HepG2 (cell line): Measurements from ENCODE around the gene SFPQ. TPM values are rescaled to one million over a fixed set of nuclear protein-coding genes. Genes with fewer than 3 reads are reported as not detected.

ENCODE experiments used
- ATAC-seq: fragments of 200-7000 bp; cut with Tn5 transposase; 3 replicates; pipeline ENCODE4 v1.9.1; 2020; ENCODE audit warnings: mild to moderate bottlenecking, moderate library complexity
- BruUV-seq: library from RNA; stranded (reverse); fragments of 400-500 nt; replicated peaks from 2 replicates; lab custom pipeline; 2021; lab: Mats Ljungman, UMichigan
- CTCF ChIA-PET: fragments of 300-600 bp; formaldehyde crosslinking; extraction: SDS; loops from one replicate; lab custom pipeline; 2021; ENCODE audit warnings: low total read pairs, inconsistent platforms, low intra/inter-chr PET ratio; lab: Yijun Ruan, JAX
- POLR2A ChIA-PET: fragments of 350-600 bp; sonication (Branson Sonifier 250); formaldehyde crosslinking; loops from one replicate; lab custom pipeline; 2020; ENCODE audit warnings: antibody characterized with exemption, inconsistent platforms; lab: Yijun Ruan, JAX
- DNase-seq: peaks from one replicate; pipeline ENCODE4 v3.0.0-alpha.2; 2015; ENCODE audit warnings: low spot score
- FAIRE-seq: peaks from 3 replicates; lab custom pipeline; 2011; peaks lifted over from hg19 to GRCh38; lab: Jason Lieb, UNC
- H2AFZ ChIP-seq: one replicate; pipeline ENCODE4 v1.6.1; 2011; ENCODE audit warnings: low read length, inconsistent platforms
- H3K27ac ChIP-seq: fragments of 300-600 bp; 3 replicates; pipeline ENCODE4 v1.8.0; 2011; ENCODE audit warnings: mixed run types, mild to moderate bottlenecking, mixed read lengths, low read length, inconsistent platforms; ENCODE audit not compliant: insufficient read depth; ENCODE audit errors: extremely low read length
- H3K27me3 ChIP-seq, 2 experiments: fragments of 200-600 bp in 1 of 2; 2 replicates in 1 of 2; 3 replicates in 1 of 2; pipeline versions ENCODE4 v1.6.0 to v1.8.0; 2011; ENCODE audit warnings: low read length in 2 of 2, mild to moderate bottlenecking in 2 of 2, moderate library complexity in 2 of 2, inconsistent platforms in 1 of 2; ENCODE audit not compliant: insufficient read depth in 2 of 2, control insufficient read depth in 1 of 2
- H3K36me3 ChIP-seq, 2 experiments: fragments of 200-600 bp in 1 of 2; replicated peaks in 1 of 2; 2 replicates in 1 of 2; 3 replicates in 1 of 2; pipeline versions ENCODE4 v1.5.1 to v1.8.0; 2011; ENCODE audit warnings: low read length in 2 of 2, inconsistent platforms in 1 of 2; ENCODE audit not compliant: insufficient read depth in 2 of 2, control insufficient read depth in 1 of 2
- H3K4me1 ChIP-seq: 2 replicates; pipeline ENCODE4 v1.5.1; 2012; ENCODE audit warnings: low read length, inconsistent platforms; ENCODE audit not compliant: insufficient read depth
- H3K4me2 ChIP-seq: 2 replicates; pipeline ENCODE4 v1.6.0; 2011; ENCODE audit warnings: low read depth, low read length, inconsistent platforms
- H3K4me3 ChIP-seq, 3 experiments: fragments of 200-600 bp in 1 of 3; sonication (generic), shearing (Covaris generic) in 1 of 3; replicated peaks in 1 of 3; 2 replicates each; pipeline ENCODE4 v1.5.1; 2011 to 2016; ENCODE audit warnings: low read length in 3 of 3, inconsistent platforms in 2 of 3, low read depth in 2 of 3, mild to moderate bottlenecking in 2 of 3, control low read depth in 1 of 3, mixed read lengths in 1 of 3; ENCODE audit not compliant: insufficient read depth in 1 of 3
- H3K79me2 ChIP-seq: one replicate; pipeline ENCODE4 v1.6.1; 2011; ENCODE audit warnings: low read length, inconsistent platforms; ENCODE audit not compliant: insufficient read depth
- H3K9ac ChIP-seq: 2 replicates; pipeline ENCODE4 v1.6.0; 2011; ENCODE audit warnings: mild to moderate bottlenecking, low read depth, low read length, inconsistent platforms; ENCODE audit not compliant: insufficient read depth
- H3K9me3 ChIP-seq: 2 replicates; pipeline ENCODE4 v1.5.1; 2012; ENCODE audit warnings: mild to moderate bottlenecking, low read length
- H4K20me1 ChIP-seq: 2 replicates; pipeline ENCODE4 v1.6.0; 2011; ENCODE audit warnings: inconsistent platforms, mild to moderate bottlenecking, low read length, moderate library complexity; ENCODE audit not compliant: insufficient read depth
- HDAC2 ChIP-seq: sonication (generic); formaldehyde crosslinking; IDR thresholded peaks from 2 replicates; pipeline ENCODE4 v1.4.0; 2020; ENCODE audit warnings: missing genetic modification reagents
- NONO ChIP-seq, 2 experiments: fragments of 450-650 bp in 1 of 2; sonication (generic) in 1 of 2; formaldehyde crosslinking in 1 of 2; IDR thresholded peaks in 1 of 2; conservative IDR thresholded peaks in 1 of 2; 2 replicates each; pipeline versions ENCODE4 v1.6.1 to v1.8.0; 2017 to 2022; ENCODE audit warnings: mild to moderate bottlenecking in 1 of 2, missing genetic modification reagents in 1 of 2, moderate library complexity in 1 of 2
- RBFOX2 ChIP-seq: fragments of 200-400 bp; formaldehyde crosslinking; IDR thresholded peaks from 2 replicates; pipeline ENCODE4 v1.6.1; 2017; ENCODE audit warnings: low read depth, mild to moderate bottlenecking, low read length
- RBM22 ChIP-seq: fragments of 200-400 bp; formaldehyde crosslinking; optimal IDR thresholded peaks from 2 replicates; pipeline ENCODE3; 2017; ENCODE audit warnings: mild to moderate bottlenecking, low read length, moderate library complexity
- SAP130 ChIP-seq: IDR thresholded peaks from 2 replicates; pipeline ENCODE4 v1.6.1; 2016; ENCODE audit warnings: low read depth
- ZC3H13 ChIP-seq: sonication (generic); formaldehyde crosslinking; IDR thresholded peaks from 2 replicates; pipeline ENCODE4 v1.8.1; 2023; ENCODE audit warnings: mild to moderate bottlenecking, missing genetic modification reagents, moderate library complexity
- ZFP41 ChIP-seq: sonication (generic); formaldehyde crosslinking; IDR thresholded peaks from 2 replicates; pipeline ENCODE4 v1.4.0; 2020; ENCODE audit warnings: mild to moderate bottlenecking, missing genetic modification reagents, borderline replicate concordance
- ZNF7 ChIP-seq: IDR thresholded peaks from 2 replicates; pipeline ENCODE4 v1.6.1; 2016; ENCODE audit warnings: missing biosample characterization, missing genetic modification reagents
- WGBS: methylation state at CpG from one replicate; pipeline ENCODE4 v1.1.6; 2017; ENCODE audit warnings: low lambda C conversion rate; 5-methylcytosine and 5-hydroxymethylcytosine counted together
- in situ Hi-C: cut with HindIII; loops from 2 replicates; pipeline ENCODE4 v1.10.0; 2017; ENCODE audit warnings: low pct_unique_long_range_greater_than_20kb; ENCODE audit not compliant: extremely low pct_ligation_motif_present
- intact Hi-C: fragments of 100-400 bp; cut with micrococcal nuclease; formaldehyde crosslinking; loops from one replicate; pipeline ENCODE4 v1.10.0; 2022; ENCODE audit not compliant: unreplicated experiment
- polyA plus RNA-seq, 8 experiments: library from polyadenylated mRNA; depleted of rRNA in 3 of 8; stranded (reverse) in 7 of 8; unstranded in 1 of 8; fragments of >200 nt; fragmentation: Illumina TruSeq in 4 of 8; extraction: Trizol in 4 of 8; gene quantifications; 2 replicates each; pipeline versions ENCODE4 v1.2.1 to v1.2.3, GENCODE V29; 2011 to 2016; ENCODE audit warnings: low read depth in 4 of 8, missing spikeins in 1 of 8, mixed read lengths in 1 of 8; ENCODE audit not compliant: insufficient read depth in 1 of 8
- total RNA-seq, 5 experiments: library from RNA; depleted of rRNA; stranded (reverse); fragments of >200 nt; fragmentation: Illumina TruSeq; extraction: Trizol; gene quantifications; 2 replicates each; pipeline ENCODE4 v1.2.3, GENCODE V29; 2016; ENCODE audit warnings: low read depth in 1 of 5

The SFPQ gene
- total and polyA plus RNA-seq, 2 of the 13 experiments (the other 11 are each of a cell fraction or from before 2014, with no cell fraction given) = 101 to 292 TPM

- Histone ChIP-seq H3K27me3 (no peaks in the 10 kb centered on the region; a peak in 1 of 5 replicates), H3K36me3 (peaks cover 30 to 59% of the 10 kb centered on the region in 2 experiments), H3K27ac (peak overlapping the region; percentile 35), H3K9ac (peak overlapping the region; percentile 98), H3K79me2 (peaks cover 70% of the 10 kb centered on the region), H3K4me1 (peaks cover 69% of the 10 kb centered on the region), H3K4me2 (peak overlapping the region; percentile 97), H4K20me1 (peaks cover 61% of the 10 kb centered on the region), H3K9me3 (no peaks in the 10 kb centered on the region)
- ATAC-seq (no peak), FAIRE-seq (no peak), DNase-seq (no peak)
- in situ Hi-C loops (loop anchor here (10.0 kb wide), 2 partner anchors 94 to 364 kb away; partner anchors contain the start of genes KIAA0319L and NCDN), intact Hi-C loops (loop anchor here (5.0 kb wide), 1 partner anchor 158 kb away; the partner anchor contains the start of gene ZMYM6)
- 5% methylated on average over 6 of the region's 6 CpGs for WGBS
- POLR2A ChIA-PET = interaction anchor here (0.9 to 1.7 kb wide), 4 partner anchors 12 to 74 kb away, joined by 3 read pairs; no protein-coding TSS in a partner anchor
- CTCF ChIA-PET = no interaction called here
- TF ChIP-seq ZFP41 (CRISPR knock-in tag) = no peak
- TF ChIP-seq NONO (IDR thresholded peaks at IDR 0.05) = no peak
- TF ChIP-seq NONO (CRISPR knock-in tag; conservative IDR thresholded peaks at IDR 0.05) = 0 out of 2 replicates have a peak, but pooled peaks have one; percentile 1
- TF ChIP-seq RBFOX2 = 0 out of 2 replicates have a peak, but pooled peaks have one; percentile 39
- TF ChIP-seq ZC3H13 (CRISPR knock-in tag) = peak; percentile 29; the same call in 1 of the 2 replicates
- TF ChIP-seq SAP130 (CRISPR knock-in tag) = 0 out of 2 replicates have a peak, but pooled peaks have one; percentile 10
- no peak for TF ChIP-seq ZNF7 (CRISPR knock-in tag)
- TF ChIP-seq HDAC2 = no peak
- peak; percentile 33 for TF ChIP-seq RBM22
- TF ChIP-seq, all 625 proteins: peak for 5
- peak overlapping the region; percentile 94 to 100 (median 99) for H3K4me3 ChIP-seq
- H2AFZ ChIP-seq = no peak overlapping the region
- TSS peak; percentile 54 for BruUV-seq
These were observed 2.2 kb downstream of the SFPQ start for GRCh38 chr1:35190784-35191183.
